Inferior parietal cortex (tissue), 1 donor: ENCODE data around the gene UBASH3B.
"Not testable (repeated sequence)": the region's sequence is repeated elsewhere in the genome, so short reads cannot be mapped to it uniquely, and the experiment has no call there.

ENCODE experiments used
- DNase-seq: peaks from one replicate; pipeline ENCODE4 v3.0.0-alpha.2; 2016; ENCODE audit errors: extremely low spot score

UBASH3B gene

DNA sequence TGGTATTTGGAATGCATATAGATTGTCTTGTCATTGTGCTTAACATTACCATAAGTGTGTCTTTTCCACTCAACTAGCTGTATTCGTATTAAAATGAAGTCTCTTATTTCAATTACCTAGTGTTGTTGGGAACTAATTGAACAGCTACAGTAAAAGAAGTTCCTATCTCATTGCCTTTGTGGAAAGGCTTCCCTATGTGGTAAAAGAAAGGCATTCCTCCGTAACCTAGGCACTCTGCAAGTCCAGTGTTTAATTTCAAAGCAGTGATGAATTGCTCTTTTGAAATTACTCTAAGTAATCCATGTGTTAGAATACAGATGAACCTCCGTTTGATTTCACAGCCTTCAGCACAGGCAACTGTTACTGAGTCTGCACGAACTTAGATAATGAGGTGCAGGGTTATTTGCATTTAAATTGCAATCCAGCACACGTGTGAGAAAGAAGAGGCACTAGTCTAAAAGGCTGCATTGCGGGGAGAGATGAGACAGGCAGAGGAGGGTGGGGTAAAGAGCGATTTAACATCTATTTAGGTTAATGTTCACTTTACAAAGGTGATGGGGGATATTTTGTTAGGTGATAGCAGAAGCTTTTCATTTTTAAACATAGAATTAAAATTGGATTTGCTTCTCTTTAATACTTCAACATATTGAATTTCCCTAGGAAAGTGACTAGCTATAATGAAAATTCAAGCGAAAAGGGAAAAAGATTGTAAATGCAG, 157.8 kb downstream of the UBASH3B start:
- DNase-seq: no peak

DNA sequence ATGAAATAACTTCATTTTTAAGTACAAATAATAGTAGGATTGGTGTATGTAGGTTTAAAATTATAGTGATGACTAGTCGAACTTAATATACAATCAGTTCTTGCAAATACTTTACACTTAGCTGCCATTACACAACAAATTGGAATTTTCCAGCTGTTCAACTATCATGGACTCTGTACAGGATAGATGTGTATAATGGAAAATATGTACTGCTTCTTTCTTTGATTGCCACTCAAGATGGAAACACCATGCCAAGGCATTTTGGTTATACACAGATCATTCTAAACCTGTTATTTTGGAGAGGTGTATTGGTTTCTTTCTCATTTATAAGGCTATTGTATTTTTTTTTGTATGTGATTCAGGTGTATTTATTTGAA, 158.4 kb downstream of the UBASH3B start:
- DNase-seq: no peak

DNA sequence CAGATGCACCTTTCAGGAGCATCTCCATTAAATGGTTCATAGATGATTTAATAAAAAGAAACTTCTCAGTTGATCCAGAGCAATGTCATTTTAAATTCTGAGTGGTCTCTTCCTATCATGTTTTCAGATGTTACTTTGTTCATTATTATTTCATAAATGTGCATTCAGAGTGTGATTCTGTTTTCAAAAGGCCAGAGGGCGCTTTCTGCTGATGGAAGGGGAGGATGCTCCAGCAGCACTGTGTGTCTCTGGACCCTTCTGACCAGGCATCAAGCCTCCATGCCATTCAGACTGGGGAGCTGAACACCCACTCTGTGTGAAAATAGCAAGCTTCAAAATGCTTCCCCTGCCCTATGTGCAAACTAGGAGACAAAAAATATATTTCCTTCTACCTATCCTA, 158.9 kb downstream of the UBASH3B start:
- DNase-seq: no peak

DNA sequence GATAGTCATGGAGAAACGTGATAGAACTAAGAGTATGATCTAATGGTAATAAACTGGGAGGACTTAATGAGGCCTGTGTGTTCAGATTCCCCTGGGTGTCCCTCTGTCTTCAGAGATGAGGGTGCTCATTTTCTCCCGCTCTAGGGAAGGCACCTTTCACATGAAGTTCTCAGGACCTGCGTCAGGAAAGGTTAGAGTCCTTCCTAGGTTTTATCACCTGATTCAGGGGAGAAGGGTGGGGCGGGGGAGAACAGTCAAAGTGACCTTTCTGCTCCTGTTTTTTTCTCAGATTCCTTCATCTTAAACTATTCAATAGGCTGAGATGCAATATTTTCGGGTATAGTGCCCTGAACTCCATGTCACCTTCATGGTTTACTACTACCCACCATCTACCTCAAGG, 160.4 kb downstream of the UBASH3B start:
- no peak for DNase-seq

DNA sequence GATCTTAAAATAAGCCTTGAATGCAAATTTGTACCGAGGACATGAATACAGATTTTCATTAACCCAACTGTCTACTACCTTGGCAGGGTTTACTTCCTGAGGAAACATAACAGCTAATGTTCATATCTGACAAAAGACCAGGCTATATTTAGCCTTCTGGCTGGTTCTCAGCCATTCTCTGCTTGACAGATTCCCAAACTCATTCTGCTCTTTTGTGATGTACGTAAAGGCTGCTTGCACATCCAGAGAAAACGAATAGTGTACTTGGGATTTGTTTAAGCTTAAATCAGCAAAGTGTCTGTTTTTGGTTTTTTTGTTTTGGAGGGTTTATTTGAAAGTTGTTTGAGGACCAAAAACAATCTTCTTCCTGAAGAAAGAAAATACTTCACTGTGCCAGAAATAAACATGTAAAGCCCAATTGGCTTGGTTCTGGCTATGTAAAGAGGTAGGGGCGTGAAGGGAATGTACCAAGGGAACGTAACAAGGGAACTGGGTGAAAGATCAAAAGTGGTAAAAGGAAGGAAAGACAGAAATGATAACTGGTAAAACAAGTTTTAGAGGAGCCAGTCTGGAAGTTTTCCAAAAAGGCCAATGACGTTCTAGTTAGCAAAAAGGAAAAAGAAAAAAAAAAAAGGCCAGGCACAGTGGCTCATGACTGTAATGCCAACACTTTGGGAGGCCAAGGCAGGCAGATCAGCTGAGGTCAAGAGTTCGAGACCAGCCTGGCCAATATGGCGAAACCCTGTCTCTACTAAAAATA, 161.4 kb downstream of the UBASH3B start:
- DNase-seq: peak; percentile 30

DNA sequence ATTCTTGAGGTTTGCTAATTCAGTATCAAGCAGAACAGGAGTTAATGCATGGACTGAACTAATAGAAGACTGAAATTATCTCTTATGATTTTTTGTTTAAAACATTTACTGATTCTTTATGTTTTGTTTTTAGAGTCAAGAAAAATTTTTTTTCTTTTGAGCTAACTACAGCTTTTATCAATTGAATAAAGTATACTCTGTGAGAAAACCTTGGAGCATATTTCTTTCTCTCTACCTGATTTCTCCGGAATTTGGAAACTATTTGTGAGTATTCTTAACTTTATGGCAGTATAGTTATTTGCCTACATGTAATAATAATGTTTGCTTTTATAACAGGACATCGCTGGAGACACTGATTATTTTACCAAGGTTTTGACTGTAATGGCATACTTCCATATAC, 164.6 kb downstream of the UBASH3B start:
- no peak for DNase-seq

DNA sequence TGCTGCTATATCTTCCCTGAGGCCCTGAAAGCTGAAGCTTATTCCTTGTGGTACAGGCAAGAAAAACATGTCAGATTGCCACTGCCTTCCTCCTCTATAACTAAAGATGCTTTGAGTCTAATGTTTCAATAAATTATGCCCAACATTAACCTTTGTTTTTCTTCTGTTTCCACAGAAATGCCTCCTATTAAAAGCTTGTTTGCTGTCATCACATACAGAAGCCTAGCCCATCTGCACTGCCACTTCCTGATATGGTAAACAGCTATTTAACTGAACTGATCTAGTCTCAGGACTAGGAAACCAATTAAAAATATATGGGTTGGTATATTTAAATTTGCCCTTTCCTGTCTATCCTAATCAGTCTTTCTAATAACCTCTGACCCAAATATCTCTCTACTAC, 165.6 kb downstream of the UBASH3B start:
- DNase-seq: no peak

DNA sequence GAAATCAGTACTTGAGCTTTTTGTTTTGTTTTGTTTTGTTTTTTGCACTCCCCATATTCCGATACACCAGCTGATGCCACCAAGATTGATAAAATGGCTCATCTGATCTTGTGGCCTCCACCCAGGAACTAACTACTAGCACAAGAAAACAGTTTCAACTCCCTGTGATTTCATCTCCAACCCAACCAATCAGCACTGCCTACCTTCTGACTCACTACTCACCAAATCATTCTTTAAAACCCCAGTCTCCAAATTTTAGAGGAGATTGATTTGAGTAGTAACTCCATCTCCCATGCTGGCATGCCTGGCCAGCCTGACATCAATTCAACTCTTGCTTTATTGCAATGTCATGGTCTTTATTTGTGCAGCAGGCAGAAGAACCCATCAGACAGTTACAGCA, 166.7 kb downstream of the UBASH3B start:
- DNase-seq: no peak

DNA sequence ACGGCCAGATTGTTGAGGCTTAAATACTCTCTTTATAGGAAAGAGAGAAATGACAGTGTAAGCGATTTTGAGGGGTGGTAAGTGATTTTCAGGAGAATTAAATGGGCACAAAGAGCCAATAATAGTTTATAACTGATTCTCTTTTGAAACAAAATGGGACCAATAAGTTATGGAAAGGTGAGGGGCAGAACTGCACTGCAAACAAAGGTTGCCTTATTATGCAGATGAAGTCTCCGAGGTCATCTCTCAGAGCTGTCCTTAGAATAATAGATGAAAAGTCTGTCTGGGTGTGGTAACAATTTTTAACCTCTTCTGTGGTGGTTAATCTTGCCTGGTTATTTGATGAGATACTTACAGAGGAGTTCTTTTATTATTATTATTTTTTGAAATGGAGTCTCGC, 168.0 kb downstream of the UBASH3B start:
- no peak for DNase-seq

DNA sequence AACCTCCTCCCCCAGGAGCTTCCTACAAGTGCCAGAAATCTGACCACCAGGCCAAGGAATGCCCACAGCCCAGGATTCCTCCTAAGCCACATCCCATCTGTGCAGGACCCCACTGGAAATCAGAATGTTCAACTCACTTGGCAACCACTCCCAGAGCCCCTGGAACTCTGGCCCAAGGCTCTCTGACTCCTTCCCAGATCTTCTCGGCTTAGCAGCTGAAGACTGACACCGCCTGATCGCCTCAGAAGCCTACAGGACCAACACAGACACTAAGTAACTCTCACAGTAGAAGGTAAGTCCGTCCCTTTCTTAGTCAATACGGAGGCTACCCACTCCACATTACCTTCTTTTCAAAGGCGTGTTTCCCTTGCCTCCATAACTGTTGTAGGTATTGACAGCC, 173.8 kb downstream of the UBASH3B start:
- DNase-seq: not testable (repeated sequence)

DNA sequence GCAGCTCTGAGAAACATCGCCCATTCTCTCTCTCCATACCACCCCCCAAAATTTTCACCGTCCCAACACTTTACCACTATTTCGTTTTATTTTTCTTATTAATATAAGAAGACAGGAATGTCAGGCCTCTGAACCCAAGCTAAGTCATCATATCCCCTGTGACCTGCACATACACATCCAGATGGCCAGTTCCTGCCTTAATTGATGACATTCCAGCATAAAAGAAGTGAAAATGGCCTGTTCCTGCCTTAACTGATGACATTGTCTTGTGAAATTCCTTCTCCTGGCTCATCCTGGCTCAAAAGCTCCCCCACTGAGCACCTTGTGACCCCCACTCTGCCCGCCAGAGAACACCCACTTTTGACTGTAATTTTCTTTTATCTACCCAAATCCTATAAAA, 176.8 kb downstream of the UBASH3B start:
- DNase-seq: not testable (repeated sequence)

DNA sequence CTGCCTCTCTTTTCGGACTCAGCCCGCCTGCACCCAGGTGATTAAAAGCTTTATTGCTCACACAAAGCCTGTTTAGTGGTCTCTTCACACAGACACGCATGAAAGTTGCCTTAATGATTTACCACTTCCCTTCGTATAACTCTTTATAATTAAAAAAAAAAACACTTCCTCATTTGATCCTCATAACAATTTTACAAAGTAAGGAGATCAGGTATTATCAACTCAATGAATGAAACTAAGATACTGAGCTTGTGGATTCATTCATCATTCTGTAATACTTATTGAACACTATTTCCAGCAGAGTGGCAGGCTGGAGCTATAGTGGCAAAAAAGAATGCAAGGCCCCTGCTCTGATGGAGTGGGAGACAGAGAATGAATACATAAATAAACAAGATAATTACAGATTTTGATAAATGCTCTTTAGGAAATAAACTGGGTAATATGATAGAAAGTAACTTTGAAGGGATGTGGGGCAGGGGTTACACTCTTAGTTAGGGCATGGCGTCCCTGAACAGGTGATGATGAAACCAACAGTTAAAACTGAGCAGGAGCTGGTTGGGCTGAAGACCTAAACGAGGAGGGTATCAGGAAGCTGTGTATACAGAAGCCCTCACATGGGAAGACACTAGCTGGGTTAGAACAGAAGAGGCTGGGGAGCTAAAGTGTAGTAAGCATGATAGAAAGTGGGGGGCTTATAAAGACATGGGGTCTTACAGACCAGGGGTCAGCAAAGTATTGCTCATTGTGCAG, 177.4 kb downstream of the UBASH3B start:
- no peak for DNase-seq

DNA sequence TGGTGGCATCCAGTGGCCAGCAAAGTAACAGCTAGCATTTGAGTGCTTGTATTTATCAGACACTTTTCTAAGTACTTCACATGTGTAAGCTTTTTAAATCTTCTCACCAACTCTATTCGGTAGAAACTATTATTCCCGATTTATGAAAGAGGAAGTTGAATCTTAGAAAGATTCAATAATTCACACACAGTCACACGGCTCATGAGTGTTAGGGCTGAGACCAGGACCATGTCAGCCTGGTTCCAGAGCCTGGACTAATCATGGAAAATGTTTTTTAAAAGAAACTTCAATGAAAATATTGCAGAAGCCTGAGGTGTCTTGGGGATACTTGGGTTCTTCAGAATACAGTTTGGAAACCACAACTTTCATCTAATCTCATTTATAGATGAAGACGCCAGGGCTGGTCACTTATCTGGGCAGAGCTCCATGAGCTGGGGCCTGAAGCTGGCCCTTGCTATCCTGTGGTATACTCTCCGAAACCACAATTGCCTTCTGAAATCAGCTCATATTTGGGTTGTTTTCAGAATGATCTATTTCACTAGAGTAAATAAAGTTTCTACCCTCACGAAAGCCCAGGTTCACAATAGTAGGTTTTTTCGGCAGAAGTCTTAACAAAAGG, 178.4 kb downstream of the UBASH3B start:
- DNase-seq: no peak

DNA sequence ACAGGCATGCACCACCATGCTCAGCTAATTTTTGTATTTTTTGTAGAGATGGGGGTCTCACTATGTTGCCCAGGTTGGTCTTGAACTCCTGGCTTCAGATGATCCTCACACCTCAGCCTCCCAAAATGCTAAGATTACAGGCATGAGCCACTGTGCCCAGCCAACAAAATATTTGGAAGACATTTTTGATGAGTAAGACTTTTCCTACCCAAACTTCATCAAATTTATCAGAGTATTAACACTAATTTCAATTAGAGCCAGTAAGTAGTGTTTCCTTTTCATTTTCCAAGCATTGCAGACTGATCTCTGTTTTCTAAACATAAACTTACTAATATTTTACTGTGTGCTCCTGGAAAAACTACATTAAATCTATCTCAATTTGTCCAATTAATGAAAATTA, 181.4 kb downstream of the UBASH3B start:
- DNase-seq: no peak

DNA sequence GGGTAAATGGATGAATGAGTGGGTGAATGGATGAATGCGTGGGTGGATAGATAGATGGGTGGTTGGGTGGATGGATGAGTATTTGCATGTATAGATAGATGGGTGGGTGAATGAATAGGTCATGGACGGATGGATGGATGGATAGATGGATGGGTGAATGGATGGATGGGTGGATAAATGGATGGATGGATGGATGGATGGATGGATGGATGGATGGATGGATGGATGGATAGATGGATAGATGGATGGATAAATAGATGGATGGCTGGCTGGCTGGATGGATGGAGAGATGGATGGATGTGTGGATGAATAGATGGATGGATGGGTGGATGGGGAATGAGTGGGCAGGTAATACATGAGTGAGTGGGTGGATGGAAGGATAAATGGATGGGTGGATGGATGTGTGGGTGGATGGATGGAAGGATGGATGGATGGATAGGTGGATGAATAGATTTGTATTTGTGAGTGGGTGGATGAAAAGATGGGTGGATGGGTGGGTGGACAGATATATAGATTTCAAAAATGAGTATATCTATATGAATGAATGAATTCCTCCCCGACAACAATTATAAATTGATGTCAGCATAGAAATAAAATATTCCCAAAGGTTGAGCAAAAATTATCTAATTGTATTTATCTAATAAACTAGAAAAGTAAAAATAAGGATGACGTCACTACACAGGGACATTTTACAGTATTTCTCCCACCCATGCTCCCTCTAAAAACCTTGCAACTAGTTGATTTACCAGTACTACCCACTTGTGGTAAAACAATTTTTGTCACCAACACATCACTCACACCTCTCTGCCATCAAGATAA, 182.2 kb downstream of the UBASH3B start:
- no peak for DNase-seq

DNA sequence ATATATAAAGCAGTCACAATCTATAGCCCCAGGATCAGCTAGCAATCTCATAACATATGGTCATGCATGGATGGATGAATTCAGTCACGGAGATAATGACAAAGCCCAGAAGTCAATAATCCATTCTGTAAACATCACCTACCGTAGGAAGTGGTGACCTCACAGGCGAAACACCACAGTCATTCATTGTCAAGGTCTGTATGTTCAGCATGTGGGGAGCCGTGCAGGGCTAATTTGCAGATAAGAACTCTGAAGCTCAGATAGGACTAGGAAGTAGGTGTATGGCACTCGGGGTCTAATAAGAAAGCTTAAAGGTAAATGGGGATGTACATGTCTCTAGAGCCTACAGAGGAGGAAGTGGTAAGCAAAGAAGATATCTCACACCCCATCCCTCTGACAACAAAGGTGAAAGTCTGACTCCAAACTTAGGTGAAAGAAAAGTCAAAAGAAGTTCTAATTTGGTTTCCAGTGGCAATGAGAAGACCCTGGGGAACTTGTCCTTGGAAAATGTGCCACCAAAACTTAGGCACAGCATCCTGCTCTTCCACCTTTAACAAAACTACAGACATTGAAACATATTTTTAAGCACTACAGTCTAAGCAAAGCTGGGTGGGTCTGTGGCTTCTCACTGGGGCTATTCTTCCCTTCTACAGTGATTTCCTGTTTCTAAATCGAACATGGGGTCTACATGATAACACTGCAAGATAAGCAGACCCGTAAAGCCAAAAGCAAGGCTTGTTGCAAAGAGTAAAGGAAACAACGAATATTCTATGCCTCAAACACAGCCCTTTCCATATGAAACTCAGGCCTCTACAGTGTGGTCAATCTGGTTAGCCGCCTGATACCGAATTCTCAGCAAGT, 188.0 kb downstream of the UBASH3B start:
- DNase-seq: no peak

DNA sequence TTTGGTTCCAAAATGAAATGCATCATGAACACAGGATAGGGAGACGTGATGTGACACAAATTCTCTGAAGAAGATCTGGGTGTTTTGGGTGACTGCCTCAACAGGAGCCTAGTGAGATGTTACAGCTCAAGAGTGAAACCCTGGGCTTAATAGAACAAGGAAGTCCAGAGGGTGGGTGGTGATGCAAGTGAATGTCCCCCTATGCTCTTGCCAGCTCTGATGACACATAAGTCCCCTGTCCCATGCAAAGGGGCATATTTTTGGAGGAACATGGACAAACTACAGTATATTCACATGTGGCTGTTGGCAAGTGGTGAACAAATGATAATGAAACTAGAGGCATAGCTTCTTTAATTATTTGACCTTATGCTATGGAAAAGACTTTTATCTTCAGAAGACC, 191.9 kb downstream of the UBASH3B start:
- DNase-seq: no peak

DNA sequence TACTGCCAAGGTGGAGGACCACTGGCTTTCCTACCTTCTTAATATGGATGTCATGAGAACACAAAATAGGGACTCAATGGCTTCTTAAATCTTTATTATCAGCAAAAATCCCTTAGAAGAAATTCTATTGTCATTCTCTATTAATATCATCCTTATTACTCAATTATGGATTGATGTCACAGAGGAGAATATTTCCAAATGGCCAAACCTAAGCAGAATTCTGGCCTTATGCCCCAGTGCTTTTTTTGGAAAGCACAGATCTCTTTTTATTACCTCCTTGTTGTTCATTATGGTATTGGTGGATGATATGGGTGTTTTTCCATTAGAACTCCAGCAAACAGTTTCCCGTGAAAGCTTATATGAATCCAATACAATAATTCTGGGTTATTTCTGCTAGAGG, 192.7 kb downstream of the UBASH3B start:
- DNase-seq: no peak

DNA sequence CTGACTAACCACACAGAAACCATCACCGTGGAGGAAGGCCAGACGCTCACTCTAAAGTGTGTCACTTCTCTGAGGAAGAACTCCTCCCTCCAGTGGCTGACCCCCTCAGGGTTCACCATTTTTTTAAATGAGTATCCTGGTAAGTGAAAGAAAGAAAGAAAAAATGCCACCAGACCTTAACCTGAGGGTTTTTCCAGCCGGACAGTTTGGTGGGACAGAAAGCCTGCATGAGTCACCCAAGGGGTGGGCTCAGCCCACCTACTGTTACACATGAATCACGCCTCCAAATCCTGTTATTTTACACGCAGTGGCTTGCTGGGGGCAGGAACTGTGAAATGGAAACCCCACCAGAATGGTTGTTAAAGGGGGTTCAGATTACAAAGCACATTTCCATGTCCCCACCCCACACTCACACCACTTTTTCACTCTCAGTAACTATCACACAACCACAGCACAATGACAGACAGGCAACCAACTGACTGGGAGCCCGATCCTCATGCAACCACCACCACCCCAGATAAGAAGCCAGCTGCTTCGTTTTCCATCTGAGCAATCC, 194.6 kb downstream of the UBASH3B start:
- DNase-seq: no peak

DNA sequence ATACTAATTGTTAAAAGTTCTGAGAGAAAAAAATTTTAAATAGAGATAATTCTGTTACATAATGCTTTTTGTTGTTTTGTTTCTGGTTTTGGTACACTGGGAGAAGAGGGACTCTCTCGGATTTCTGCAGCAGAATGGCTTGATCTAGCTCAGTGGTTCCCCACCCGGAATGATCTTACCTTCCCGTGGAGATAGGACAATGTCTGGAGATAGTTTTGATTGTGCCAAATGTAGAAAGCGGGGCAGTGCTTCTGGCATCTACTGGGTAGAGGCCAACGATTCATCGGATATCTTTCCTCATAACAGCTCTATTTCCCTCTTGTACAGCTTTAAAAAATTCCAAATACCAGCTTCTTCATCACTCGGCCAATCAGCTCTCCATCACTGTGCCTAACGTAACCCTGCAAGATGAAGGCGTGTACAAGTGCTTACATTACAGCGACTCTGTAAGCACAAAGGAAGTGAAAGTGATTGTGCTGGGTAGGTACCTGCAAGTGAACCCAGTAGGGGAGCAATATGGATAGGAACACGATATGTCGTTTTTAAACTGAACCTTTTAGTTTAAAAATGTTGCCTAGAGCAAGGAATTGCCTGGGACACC, 195.9 kb downstream of the UBASH3B start:
- no peak for DNase-seq
